Measurements from ENCODE around the gene TBXT.

- TF ChIP-seq JUNB (IDR thresholded peaks at IDR 0.05; ENCODE audit: unreplicated experiment), result no peak
- no peak for TF ChIP-seq CTCF (conservative IDR thresholded peaks at IDR 0.05; ENCODE audit: low read depth in 2 of 2)
- TF ChIP-seq REST (IDR thresholded peaks at IDR 0.05; ENCODE audit: unreplicated experiment), result no peak
- no peak for TF ChIP-seq EZH2 (IDR thresholded peaks at IDR 0.05; ENCODE audit: low read depth, unreplicated experiment)
- TF ChIP-seq POLR2AphosphoS5 (IDR thresholded peaks at IDR 0.05; ENCODE audit: low read depth), result no peak
Measured at GRCh38 chr6:166201878-166202277, 34.2 kb upstream of the TBXT start.

Data from GM23338 (cell line).